Fibroblast of villous mesenchyme (primary cell): ENCODE data around the gene ALAD. TPM values are rescaled to one million over a fixed set of nuclear protein-coding genes. Genes with fewer than 3 reads are reported as not detected.
"Not testable (repeated sequence)": the region's sequence is repeated elsewhere in the genome, so short reads cannot be mapped to it uniquely, and the experiment has no call there.

Experiments used
- DNase-seq: peaks from one replicate; pipeline ENCODE4 v3.0.0-alpha.2; 2010; ENCODE audit warnings: low read depth
- H3K4me3 ChIP-seq: 2 replicates; pipeline ENCODE4 v1.5.1; 2011; ENCODE audit warnings: low read depth, mild to moderate bottlenecking, low read length
- total RNA-seq: library from RNA; depleted of rRNA; stranded (reverse); fragments of >200 nt; gene quantifications from 2 replicates; pipeline ENCODE4 v1.2.3, GENCODE V29; 2012
- TF ChIP-seq, protein P1 (sequence below): IDR thresholded peaks from 2 replicates; pipeline ENCODE4 v1.5.1; 2012; ENCODE audit warnings: low read depth, mild to moderate bottlenecking, low read length; ENCODE audit not compliant: insufficient read depth

The ALAD gene
- total RNA-seq, 1 donor, result 14.2 TPM

DNA sequence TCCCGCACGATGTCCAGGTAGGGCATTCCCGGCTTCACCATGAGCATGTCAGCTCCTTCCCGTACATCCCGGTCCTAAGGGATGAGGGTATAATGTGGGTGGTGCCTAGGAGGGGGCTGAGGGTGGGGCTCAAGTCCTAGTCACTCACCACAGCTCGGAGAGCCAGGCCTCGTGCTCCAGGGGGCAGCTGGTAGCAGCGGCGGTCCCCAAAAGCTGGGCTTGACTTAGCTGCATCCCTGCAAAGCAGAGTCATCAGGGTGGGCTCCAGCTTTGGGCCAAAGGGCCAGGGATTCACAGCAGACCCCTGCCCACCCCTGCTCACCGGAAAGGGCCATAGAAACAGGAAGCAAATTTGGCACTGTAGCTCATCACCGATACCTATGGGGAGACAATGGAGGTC is 11.6 kb downstream of the ALAD start:
- DNase-seq, result no peak
- H3K4me3 ChIP-seq, result no peak overlapping the region
- TF ChIP-seq, protein P1, sequence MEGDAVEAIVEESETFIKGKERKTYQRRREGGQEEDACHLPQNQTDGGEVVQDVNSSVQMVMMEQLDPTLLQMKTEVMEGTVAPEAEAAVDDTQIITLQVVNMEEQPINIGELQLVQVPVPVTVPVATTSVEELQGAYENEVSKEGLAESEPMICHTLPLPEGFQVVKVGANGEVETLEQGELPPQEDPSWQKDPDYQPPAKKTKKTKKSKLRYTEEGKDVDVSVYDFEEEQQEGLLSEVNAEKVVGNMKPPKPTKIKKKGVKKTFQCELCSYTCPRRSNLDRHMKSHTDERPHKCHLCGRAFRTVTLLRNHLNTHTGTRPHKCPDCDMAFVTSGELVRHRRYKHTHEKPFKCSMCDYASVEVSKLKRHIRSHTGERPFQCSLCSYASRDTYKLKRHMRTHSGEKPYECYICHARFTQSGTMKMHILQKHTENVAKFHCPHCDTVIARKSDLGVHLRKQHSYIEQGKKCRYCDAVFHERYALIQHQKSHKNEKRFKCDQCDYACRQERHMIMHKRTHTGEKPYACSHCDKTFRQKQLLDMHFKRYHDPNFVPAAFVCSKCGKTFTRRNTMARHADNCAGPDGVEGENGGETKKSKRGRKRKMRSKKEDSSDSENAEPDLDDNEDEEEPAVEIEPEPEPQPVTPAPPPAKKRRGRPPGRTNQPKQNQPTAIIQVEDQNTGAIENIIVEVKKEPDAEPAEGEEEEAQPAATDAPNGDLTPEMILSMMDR, result no peak

DNA sequence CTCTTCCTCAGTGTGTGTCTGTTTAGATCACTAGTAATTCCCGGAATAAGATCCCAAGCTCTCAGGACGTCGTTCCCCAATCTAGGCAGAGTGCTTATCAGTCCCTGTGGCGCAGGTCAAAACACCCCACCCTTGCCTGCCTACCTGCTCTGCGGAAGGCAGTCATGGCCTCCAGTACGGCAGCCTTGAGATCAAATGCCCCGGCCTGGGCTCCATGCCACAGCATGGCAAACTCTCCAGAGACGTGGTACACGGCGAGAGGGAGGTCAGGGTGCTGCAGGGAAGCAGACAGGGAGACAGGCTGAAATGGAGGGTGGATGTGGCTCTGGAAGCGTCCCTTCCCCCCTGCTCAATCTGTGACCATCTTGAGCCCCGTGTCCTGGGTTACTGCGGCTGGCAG is 12.3 kb downstream of the ALAD start:
- no peak for DNase-seq
- TF ChIP-seq, protein P1, result no peak
- no peak overlapping the region for H3K4me3 ChIP-seq

DNA sequence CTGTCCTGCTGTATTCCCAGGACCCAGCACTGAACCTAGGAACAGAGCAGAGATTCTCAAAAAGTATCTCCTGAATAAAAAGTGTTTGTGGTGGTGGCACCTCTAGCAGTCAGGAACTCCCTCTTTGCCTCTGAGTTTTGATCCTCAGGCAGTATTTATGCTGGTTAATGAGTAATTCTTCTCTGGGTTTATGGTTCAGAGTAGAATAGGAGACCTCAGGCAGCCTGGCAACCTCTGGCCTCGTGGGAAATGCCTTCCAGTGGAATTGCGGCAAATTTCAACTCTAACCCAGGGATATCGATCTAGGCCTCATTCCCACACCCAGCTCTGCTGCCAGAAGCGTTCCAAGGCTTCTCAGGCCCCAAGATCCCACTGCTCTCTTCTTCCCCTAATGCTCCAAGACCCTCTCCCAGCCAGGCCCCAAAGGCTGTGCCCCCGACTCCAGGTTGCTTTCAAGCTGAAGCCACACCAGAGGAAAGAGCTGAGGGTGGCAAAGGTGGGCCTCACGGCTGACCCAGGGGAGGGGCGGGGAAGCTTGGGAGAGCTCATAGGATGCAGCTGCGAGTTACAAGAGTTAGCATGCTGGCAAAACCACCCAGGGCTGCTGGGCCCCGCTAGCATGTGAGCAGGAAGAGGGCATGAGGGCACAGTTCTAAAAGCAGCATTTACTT is 13.4 kb downstream of the ALAD start:
- TF ChIP-seq, protein P1, result no peak
- DNase-seq, result no peak
- no peak overlapping the region for H3K4me3 ChIP-seq

DNA sequence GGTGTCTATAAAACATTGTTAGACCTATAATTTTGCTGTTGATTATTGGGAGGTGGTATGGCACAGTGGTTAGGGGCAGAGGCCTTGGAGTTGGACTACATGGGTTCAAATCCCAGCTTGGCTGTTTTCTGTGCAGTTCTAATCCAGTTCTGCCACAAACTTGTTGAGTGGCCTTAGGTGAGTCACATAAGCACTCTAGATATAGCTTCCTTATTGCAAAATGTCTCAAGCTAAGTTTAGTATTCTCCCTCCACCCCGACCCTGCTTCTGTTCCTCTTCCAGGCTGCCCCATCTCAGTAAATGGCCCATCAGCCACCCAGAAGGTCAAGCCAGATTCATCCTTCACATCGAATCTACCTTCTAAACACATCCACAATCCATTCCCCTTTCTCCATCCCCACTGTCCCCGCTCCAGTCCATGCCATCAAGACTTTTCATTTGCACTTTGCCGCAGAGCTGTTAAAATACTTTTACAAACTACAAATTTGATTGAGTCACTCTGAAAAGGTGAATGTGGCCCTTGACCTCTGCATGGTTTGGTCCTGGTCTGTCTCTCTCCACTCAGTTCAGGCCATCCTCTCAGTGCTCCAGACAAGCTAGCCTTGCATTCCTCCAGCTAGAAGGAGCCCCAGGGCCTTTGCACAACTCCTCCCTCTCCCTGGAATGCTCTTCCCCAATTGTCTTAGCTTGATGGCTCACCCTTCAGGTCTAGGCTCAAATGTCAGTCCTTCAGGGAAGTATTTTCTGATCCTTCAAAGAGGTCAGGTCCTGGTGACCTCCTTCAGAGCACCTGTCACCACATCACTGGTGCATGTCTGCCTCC is 14.3 kb downstream of the ALAD start:
- TF ChIP-seq, protein P1, result no peak
- DNase-seq, result no peak
- no peak overlapping the region for H3K4me3 ChIP-seq

DNA sequence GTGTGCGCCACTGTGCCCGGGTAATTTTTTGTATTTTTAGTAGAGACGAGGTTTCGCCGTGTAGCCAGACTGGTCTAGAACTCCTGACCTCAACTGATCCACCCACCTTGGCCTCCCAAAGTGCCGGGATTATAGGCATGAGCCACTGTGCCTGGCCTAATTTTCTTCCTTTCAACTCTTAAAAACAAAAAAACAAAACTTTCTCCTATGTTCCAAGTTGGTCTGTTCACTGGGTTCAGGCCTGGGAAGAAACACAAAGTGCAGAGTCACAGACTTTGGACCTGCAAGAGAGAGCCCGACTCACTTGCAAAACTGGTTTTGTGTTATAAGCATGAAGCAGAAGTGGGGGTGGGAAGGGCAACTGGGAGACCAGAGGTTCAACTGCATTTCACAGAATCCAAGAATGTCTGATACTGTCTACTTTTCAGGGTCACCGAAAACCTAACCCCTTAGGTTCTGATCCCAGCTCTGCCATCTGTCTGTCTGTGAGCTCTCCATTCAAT is 19.1 kb downstream of the ALAD start:
- TF ChIP-seq, protein P1, result no peak
- DNase-seq, result no peak
- H3K4me3 ChIP-seq, result no peak overlapping the region

DNA sequence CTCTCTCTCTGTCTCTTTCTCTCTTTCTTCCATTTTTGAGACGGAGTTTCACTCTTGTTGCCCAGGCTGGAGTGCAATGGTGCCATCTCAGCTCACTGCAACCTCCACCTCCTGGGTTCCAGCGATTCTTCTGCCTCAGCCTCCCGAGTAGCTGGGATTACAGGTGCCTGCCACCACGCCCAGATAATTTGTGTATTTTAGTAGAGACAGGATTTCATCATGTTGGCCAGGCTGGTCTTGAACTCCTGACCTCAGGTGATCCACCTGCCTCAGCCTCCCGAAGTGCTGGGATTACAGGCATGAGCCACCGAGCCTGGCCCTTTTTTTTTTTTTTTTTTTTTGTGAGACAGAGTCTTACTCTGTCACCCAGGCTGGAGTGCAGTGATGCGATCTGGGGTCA is 19.6 kb downstream of the ALAD start:
- H3K4me3 ChIP-seq, DNase-seq: not testable (repeated sequence)

DNA sequence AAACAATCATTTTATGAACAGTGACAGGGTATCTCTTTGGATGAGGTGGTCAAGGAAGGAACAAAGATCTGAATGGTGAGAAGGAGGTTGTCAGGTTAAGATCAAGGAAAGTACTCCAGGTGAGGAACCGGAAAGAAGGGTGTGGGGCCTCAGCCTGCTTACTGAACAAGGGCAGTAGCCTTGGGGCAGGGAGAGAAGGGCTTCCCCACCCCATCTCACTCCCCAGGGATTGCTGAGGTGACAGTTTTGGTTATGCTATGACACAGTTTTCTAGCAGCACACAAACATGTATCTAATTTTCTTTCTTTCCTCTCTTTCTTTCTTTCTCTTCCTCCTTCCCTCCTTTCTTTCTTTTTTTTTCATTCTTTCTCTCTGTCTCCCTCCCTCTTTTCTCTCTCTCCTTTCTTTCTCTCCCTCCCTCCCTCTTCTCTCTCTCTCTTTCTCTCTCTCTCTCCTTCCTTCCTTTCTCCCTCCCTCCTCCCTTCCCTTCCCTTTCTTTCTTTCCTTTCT is 20.2 kb downstream of the ALAD start:
- TF ChIP-seq, protein P1, result no peak
- no peak for DNase-seq

DNA sequence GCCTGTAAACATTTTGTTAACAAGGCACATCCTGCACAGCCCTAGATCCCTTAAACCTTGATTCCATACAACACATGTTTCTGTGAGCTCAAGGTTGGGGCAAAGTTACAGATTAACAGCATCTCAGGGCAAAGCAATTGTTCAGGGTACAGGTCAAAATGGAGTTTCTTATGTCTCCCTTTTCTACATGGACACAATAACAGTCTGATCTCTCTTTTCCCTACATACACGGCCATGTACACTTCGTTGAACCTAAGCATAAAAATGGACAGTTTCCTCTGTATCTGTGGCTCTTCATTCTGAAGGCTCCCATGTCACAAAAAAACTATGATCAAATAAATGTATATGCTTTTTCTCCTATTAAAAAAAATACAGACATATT is 21.3 kb downstream of the ALAD start:
- DNase-seq, H3K4me3 ChIP-seq: not testable (repeated sequence)

More for the DNA sequence above, 20.2 kb downstream of the ALAD start:
- H3K4me3 ChIP-seq, result no peak overlapping the region

DNA sequence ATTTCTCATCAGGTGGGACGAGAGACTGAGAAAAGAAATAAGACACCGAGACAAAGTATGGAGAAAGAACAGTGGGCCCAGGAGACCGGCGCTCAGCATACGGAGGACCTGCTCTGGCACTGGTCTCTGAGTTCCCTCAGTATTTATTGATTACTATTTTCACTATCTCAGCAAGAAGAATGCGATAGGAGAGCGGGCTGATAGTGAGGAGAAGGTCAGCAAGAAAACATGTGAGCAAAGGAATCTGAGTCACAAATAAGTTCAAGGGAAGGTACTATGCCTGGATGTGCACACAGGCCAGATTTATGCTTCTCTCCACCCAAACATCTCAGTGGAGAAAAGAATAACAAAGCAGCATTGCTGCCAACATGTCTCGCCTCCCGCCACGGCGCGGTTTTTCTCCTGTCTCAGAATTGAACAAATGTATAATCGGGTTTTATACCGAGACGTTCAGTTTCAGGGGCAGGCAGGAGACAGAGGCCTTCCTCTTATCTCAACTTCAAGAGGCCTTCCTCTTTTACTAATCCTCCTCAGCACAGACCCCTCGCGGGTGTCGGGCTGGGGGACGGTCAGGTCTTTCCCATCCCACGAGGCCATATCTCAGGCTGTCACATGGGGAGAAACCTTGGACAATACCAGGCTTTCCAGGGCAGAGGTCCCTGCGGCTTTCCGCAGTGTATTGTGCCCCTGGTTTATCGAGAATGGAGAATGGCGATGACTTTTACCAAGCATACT is 21.8 kb downstream of the ALAD start:
- H3K4me3 ChIP-seq, DNase-seq: not testable (repeated sequence)
